NT2/D1 (cell line): ENCODE data around the gene SLC22A17.
A peak's percentile ranks its signal among the peaks of the same experiment; 100 is the strongest.
"Not testable (repeated sequence)": the region's sequence is repeated elsewhere in the genome, so short reads cannot be mapped to it uniquely, and the experiment has no call there.

ENCODE experiments used
- DNase-seq: peaks from one replicate; pipeline ENCODE4 v3.0.0-alpha.2; 2011; ENCODE audit warnings: low read depth, low spot score
- H3K27me3 ChIP-seq: 2 replicates; pipeline ENCODE4 v1.6.0; 2011; ENCODE audit warnings: mild to moderate bottlenecking; ENCODE audit not compliant: insufficient read length, insufficient read depth
- H3K36me3 ChIP-seq: 2 replicates; pipeline ENCODE4 v1.6.1; 2011; ENCODE audit warnings: mild to moderate bottlenecking, low read length, mixed read lengths; ENCODE audit not compliant: insufficient read depth, insufficient read length
- H3K4me1 ChIP-seq: 2 replicates; pipeline ENCODE4 v1.5.1; 2011; ENCODE audit not compliant: insufficient read depth, insufficient read length
- H3K4me3 ChIP-seq: 2 replicates; pipeline ENCODE4 v1.5.1; 2011; ENCODE audit warnings: low read depth; ENCODE audit not compliant: insufficient read length
- H3K9ac ChIP-seq: 2 replicates; pipeline ENCODE4 v1.6.0; 2011; ENCODE audit warnings: low read depth; ENCODE audit not compliant: insufficient read length
- H3K9me3 ChIP-seq: 2 replicates; pipeline ENCODE4 v1.5.1; 2011; ENCODE audit warnings: mild to moderate bottlenecking, low read length; ENCODE audit not compliant: insufficient read depth
- SUZ12 ChIP-seq: IDR thresholded peaks from 2 replicates; pipeline ENCODE4 v1.6.1; 2011; ENCODE audit not compliant: insufficient read length, insufficient read depth; ENCODE audit errors: extremely low read depth
- YY1 ChIP-seq: IDR thresholded peaks from 2 replicates; pipeline ENCODE4 v1.6.1; 2011; ENCODE audit not compliant: insufficient read length, insufficient read depth
- ZNF274 ChIP-seq: IDR thresholded peaks from 2 replicates; pipeline ENCODE4 v1.6.1; 2011; ENCODE audit warnings: mild to moderate bottlenecking, low read depth, low read length

The SLC22A17 gene

DNA sequence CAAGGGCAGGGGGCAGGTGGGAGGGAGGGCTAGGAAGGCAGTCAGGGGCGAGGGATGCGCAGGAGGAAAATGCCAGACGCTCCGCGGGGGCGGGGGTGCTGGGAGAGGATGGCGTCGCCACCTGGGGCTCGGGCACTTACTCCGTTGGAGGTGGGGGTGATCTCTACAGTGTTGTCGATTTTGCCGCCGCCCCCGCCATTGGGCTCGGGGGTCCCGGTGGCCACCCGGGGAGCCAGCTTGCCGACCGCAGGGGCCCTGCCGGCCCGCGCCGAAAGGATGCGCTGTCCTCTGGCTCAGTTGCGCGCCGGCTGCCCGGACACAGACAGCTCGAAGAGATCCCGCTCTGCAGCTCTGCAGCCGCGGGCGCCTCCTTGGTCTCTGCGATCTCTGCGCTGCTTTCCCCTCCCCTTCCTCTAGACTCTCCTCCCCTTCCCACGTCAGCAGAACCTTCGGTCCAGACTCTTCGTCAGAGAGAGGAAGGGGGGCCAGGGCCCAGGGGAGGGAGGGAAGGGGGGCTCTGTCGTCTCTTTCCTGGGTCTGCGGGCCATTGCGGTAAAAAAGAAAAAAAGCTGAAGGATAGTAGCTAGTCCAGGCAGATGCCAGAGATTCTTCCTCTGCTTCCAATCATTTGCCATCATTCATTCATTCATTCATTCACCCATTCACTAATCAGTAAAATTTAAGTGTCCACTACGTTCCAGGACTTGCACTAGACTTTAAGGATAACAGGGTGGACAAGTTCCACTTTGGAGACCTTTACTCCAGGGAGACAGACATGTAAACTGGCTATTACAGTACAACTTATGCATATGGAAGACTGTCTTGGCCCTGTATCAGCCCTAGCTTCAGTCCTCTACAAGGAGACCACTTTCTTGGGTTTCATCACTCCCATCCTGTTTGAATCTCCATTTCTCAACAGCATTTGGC lies at the start of gene SLC22A17:
Gene SLC22A17 (minus strand): TSS at position 382 of the 927 bp plus-strand sequence.
- H3K4me1 ChIP-seq = no peaks in the 10 kb centered on the region
- peak within 1 kb of the TSS; percentile 71 for H3K4me3 ChIP-seq
- peaks cover 58% of the 10 kb centered on the region for H3K36me3 ChIP-seq
- H3K9ac ChIP-seq = peak within 1 kb of the TSS; percentile 84
- no peaks in the 10 kb centered on the region for H3K9me3 ChIP-seq
- TF ChIP-seq ZNF274 = no peak
- TF ChIP-seq YY1 = no peak
- no peak for TF ChIP-seq SUZ12
- DNase-seq = peak; percentile 78
- peaks cover 9% of the 10 kb centered on the region for H3K27me3 ChIP-seq

DNA sequence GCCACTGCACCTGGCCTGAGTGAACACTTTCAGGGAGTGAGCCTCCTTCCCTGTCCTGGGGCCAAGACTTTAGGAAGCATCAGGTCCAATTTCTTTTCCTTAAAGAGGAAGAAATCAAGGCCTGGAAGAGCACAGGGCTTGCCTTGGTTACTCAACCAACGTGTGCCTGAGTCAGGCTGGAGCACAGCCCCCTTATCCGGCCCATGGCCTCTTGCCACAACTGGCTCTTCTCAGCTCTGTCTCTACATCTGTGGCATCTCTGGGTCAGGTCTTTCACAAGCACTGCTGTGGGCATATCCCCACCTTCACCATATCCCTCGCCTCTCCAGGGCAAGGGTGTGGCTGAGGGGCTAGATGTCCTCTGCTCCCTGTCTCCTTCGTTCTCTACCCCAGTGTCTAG lies 48.6 kb upstream of the SLC22A17 start:
- Histone ChIP-seq H3K9ac (no peak overlapping the region), H3K9me3 (no peaks in the 10 kb centered on the region), H3K4me1 (peaks cover 3% of the 10 kb centered on the region), H3K27me3 (peaks cover 6% of the 10 kb centered on the region), H3K4me3 (no peak overlapping the region), H3K36me3 (no peaks in the 10 kb centered on the region)
- no peak for DNase-seq
- TF ChIP-seq ZNF274 (no peak), SUZ12 (no peak), YY1 (no peak)

DNA sequence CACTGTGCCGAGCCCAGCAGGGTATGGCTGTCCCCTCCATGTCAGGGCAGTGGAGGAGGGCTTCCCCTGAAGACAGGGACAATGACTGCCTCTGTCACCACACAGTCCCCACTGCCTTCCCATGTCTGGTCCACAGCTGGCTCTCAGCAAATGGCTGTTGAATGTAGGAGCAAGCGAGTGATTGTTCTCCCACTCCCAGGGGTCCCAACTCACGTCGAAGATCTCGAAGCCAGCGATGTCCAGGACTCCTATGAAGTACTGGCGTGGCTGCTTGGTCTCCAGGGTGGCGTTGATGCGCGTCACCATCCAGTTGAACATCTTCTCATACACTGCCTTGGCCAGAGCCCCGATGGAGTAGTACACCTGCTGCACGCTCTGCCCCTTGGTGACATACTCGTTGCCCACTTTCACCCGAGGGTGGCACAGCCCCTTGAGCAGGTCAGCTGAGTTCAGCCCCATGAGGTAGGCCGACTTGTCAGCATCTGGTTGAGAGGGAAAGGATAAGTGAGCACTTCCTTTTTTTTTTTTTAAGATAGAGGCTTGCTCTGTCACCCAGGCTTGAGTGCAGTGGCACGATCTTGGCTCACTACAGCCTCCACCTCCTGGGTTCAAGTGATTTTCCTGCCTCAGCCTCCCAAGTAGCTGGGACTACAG lies 47.9 kb upstream of the SLC22A17 start:
- DNase-seq, H3K9me3 ChIP-seq, H3K27me3 ChIP-seq: not testable (repeated sequence)

DNA sequence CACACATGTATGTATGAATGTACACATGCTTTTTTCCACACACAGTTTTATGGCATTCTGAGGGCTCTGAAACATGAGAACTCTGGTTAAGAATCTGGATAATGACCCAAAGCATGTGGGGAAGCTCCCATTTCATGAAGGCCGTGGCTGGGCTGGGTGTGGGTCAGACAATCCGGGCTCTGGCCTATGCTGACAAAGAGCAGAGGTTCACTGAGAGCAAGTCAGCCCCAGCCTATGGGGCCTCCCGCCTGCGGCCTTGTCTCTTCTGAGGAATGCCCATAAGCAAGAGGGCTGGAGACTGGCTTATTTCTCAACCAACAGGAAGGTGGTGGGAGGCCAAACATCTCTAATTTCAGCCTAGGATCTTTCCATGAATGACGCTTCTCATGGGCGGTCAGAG lies 46.9 kb upstream of the SLC22A17 start:
- H3K4me1 ChIP-seq = peaks cover 3% of the 10 kb centered on the region
- peaks cover 6% of the 10 kb centered on the region for H3K27me3 ChIP-seq
- TF ChIP-seq ZNF274 (no peak), SUZ12 (no peak), YY1 (no peak)
- no peaks in the 10 kb centered on the region for H3K36me3 ChIP-seq
- no peak overlapping the region for H3K4me3 ChIP-seq
- no peak overlapping the region for H3K9ac ChIP-seq
- no peak for DNase-seq
- no peaks in the 10 kb centered on the region for H3K9me3 ChIP-seq

More for the DNA sequence above, 47.9 kb upstream of the SLC22A17 start:
- not testable (repeated sequence) for H3K4me1 ChIP-seq, H3K9ac ChIP-seq, H3K4me3 ChIP-seq, H3K36me3 ChIP-seq

DNA sequence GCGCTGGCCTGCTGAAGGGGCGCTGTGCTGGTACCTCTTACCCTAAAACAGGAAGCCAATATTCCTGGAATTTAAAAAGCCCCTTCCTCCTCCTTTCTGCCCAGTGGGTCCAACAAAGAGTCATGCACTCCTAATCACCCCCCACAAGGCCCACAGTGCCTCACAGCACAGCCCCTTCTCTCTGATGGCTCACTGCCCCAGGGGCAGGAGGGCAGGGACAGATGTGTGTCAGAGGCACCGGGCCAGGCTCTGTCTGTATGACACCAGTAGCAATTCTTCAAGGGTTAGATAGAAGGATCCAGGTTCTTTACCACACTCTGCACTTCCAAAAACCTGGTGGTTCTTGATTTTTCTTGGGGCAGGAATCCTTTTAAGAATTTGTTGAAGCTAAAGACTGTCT lies 46.4 kb upstream of the SLC22A17 start:
- no peak overlapping the region for H3K4me3 ChIP-seq
- H3K27me3 ChIP-seq = peaks cover 6% of the 10 kb centered on the region
- H3K36me3 ChIP-seq = no peaks in the 10 kb centered on the region
- H3K9ac ChIP-seq = no peak overlapping the region
- no peak for TF ChIP-seq ZNF274
- TF ChIP-seq YY1 = no peak
- TF ChIP-seq SUZ12 = no peak
- H3K9me3 ChIP-seq = no peaks in the 10 kb centered on the region
- H3K4me1 ChIP-seq = peaks cover 3% of the 10 kb centered on the region
- no peak for DNase-seq

DNA sequence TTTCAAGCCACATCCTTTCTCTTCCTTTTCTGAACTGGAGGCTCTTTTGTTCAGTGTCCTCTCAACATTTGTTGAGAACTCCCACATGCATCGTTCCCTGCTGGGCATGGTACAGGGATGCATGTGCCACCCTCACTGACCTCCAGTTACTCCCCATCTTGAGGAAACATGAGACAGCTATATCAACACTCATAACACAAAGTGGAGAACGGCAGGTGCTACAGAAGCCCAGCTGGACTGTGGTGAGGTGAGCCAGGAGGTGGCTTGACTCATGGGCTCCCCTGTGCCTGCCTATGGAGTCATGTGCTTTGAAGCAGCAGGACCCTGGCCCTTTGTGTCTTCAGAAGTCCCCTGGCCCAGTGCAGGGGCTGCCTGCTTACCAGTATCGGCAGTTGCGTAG lies 45.7 kb upstream of the SLC22A17 start:
- DNase-seq = no peak
- peaks cover 6% of the 10 kb centered on the region for H3K27me3 ChIP-seq
- H3K4me3 ChIP-seq = no peak overlapping the region
- no peak overlapping the region for H3K9ac ChIP-seq
- H3K36me3 ChIP-seq = no peaks in the 10 kb centered on the region
- no peak for TF ChIP-seq ZNF274
- no peak for TF ChIP-seq YY1
- TF ChIP-seq SUZ12 = no peak
- no peaks in the 10 kb centered on the region for H3K9me3 ChIP-seq
- peaks cover 3% of the 10 kb centered on the region for H3K4me1 ChIP-seq

DNA sequence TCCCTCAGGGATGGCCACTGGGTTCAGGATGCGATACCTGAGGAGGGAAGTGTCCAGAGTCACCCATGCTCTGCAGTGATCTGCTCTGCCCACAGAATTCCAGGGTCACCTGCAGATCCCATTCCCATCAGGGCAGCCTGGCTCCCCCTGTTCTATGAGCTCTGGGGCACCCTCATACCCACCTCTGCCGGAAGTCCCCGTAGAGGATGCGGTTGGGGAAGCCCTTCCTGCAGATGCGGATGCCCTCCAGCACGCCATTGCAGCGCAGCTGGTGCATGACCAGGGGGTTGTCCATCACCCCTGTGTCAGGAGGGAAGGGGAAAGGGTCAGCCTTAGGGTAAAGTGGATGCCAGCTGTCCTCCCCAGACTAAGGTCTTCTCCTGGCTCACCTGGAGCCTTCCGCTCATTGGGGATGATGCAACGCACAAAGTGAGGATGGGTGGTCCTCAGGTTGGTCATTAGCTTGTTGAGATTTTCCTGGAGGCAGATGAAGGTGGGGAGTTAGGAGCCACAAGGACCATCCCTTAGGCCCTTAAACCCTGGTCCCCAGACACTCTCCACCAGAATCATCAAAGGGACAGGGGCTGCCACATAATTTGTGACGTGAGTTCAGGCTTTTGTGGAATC lies 44.2 kb upstream of the SLC22A17 start:
- no peak for DNase-seq
- H3K4me1 ChIP-seq = no peaks in the 10 kb centered on the region
- H3K27me3 ChIP-seq = no peaks in the 10 kb centered on the region
- H3K4me3 ChIP-seq = no peak overlapping the region
- H3K9ac ChIP-seq = no peak overlapping the region
- no peaks in the 10 kb centered on the region for H3K9me3 ChIP-seq
- H3K36me3 ChIP-seq = no peaks in the 10 kb centered on the region
- no peak for TF ChIP-seq YY1
- no peak for TF ChIP-seq ZNF274
- TF ChIP-seq SUZ12 = no peak
